Measurements from ENCODE around the gene TMEM14A. TPM values are rescaled to one million over a fixed set of nuclear protein-coding genes. Genes with fewer than 3 reads are reported as not detected.

The TMEM14A gene
- total RNA-seq = 8.7 TPM
- long read RNA-seq, partial matches to known transcripts = 0 of 3 reads
- long read RNA-seq, other reads (novel, unspliced or antisense) = 1 of 3 reads

- DNase-seq (ENCODE audit: missing footprints) = peak; percentile 96
- intact Hi-C loops (cut with DNase I) = no loop called here
- ATAC-seq = peak; percentile 99
These were observed at the start of gene TMEM14A for GRCh38 chr6:52670502-52671409. TSS of gene TMEM14A (plus strand) at chr6:52671113. CDS start at chr6:52677103, 5,990 bp downstream.

GRCh38 chr6:52621631-52622030 is 49.3 kb upstream of the TMEM14A start:
- DNase-seq (ENCODE audit: missing footprints) = no peak
- intact Hi-C loops (cut with DNase I) = no loop called here
- ATAC-seq = no peak

GRCh38 chr6:52622810-52623209 is 48.1 kb upstream of the TMEM14A start:
- ATAC-seq = no peak
- DNase-seq (ENCODE audit: missing footprints) = no peak
- intact Hi-C loops (cut with DNase I) = no loop called here

GRCh38 chr6:52632011-52632410 is 38.9 kb upstream of the TMEM14A start:
- no peak for ATAC-seq
- DNase-seq (ENCODE audit: missing footprints) = no peak
- intact Hi-C loops (cut with DNase I) = no loop called here

GRCh38 chr6:52634211-52634610 is 36.7 kb upstream of the TMEM14A start:
- intact Hi-C loops (cut with DNase I) = no loop called here
- no peak for ATAC-seq

GRCh38 chr6:52635049-52635577 is 35.8 kb upstream of the TMEM14A start:
- intact Hi-C loops (cut with DNase I) = no loop called here
- DNase-seq (ENCODE audit: missing footprints) = no peak
- ATAC-seq = no peak

More at GRCh38 chr6:52634211-52634610, 36.7 kb upstream of the TMEM14A start:
- no peak for DNase-seq (ENCODE audit: missing footprints)

GRCh38 chr6:52636830-52637229 is 34.1 kb upstream of the TMEM14A start:
- DNase-seq (ENCODE audit: missing footprints) (no peak), ATAC-seq (no peak)
- intact Hi-C loops (cut with DNase I) = no loop called here

GRCh38 chr6:52639493-52639892 is 31.4 kb upstream of the TMEM14A start:
- intact Hi-C loops (cut with DNase I) = no loop called here
- ATAC-seq (no peak), DNase-seq (ENCODE audit: missing footprints) (no peak)

GRCh38 chr6:52640170-52640569 is 30.7 kb upstream of the TMEM14A start:
- ATAC-seq (no peak), DNase-seq (ENCODE audit: missing footprints) (no peak)
- intact Hi-C loops (cut with DNase I) = no loop called here

- ATAC-seq (no peak), DNase-seq (ENCODE audit: missing footprints) (no peak)
- intact Hi-C loops (cut with DNase I) = no loop called here
These were observed 30.0 kb upstream of the TMEM14A start for GRCh38 chr6:52640916-52641315.

GRCh38 chr6:52641388-52641787 is 29.5 kb upstream of the TMEM14A start:
- no peak for DNase-seq (ENCODE audit: missing footprints)
- intact Hi-C loops (cut with DNase I) = no loop called here
- no peak for ATAC-seq

- DNase-seq (ENCODE audit: missing footprints) = no peak
- intact Hi-C loops (cut with DNase I) = no loop called here
- ATAC-seq = peak; percentile 46
These were observed 29.1 kb upstream of the TMEM14A start for GRCh38 chr6:52641826-52642225.

- DNase-seq (ENCODE audit: missing footprints) (no peak), ATAC-seq (no peak)
- intact Hi-C loops (cut with DNase I) = no loop called here
These were observed 28.5 kb upstream of the TMEM14A start for GRCh38 chr6:52642368-52642767.

- no peak for ATAC-seq
- DNase-seq (ENCODE audit: missing footprints) = no peak
- intact Hi-C loops (cut with DNase I) = no loop called here
These were observed 27.8 kb upstream of the TMEM14A start for GRCh38 chr6:52643158-52643557.

- ATAC-seq = no peak
- no peak for DNase-seq (ENCODE audit: missing footprints)
- intact Hi-C loops (cut with DNase I) = no loop called here
These were observed 26.7 kb upstream of the TMEM14A start for GRCh38 chr6:52644253-52644652.

GRCh38 chr6:52645976-52646375 is 24.9 kb upstream of the TMEM14A start:
- DNase-seq (ENCODE audit: missing footprints) (no peak), ATAC-seq (no peak)
- intact Hi-C loops (cut with DNase I) = no loop called here

- DNase-seq (ENCODE audit: missing footprints) (no peak), ATAC-seq (no peak)
- intact Hi-C loops (cut with DNase I) = no loop called here
These were observed 23.7 kb upstream of the TMEM14A start for GRCh38 chr6:52647199-52647598.

- ATAC-seq = no peak
- intact Hi-C loops (cut with DNase I) = no loop called here
- DNase-seq (ENCODE audit: missing footprints) = no peak
These were observed 21.3 kb upstream of the TMEM14A start for GRCh38 chr6:52649536-52650160.

- intact Hi-C loops (cut with DNase I) = no loop called here
- ATAC-seq (no peak), DNase-seq (ENCODE audit: missing footprints) (no peak)
These were observed 20.0 kb upstream of the TMEM14A start for GRCh38 chr6:52650941-52651340.

- intact Hi-C loops (cut with DNase I) = no loop called here
- DNase-seq (ENCODE audit: missing footprints) (no peak), ATAC-seq (no peak)
These were observed 17.8 kb upstream of the TMEM14A start for GRCh38 chr6:52653151-52653550.

Measured in Right ventricle myocardium inferior (tissue), 1 donor.